GM18907 (cell line): Measurements from ENCODE around the gene LNX1.

ENCODE experiments used
- ATAC-seq: cut with Tn5 transposase; IDR thresholded peaks from one replicate; pipeline ENCODE4 v1.9.1; 2021; ENCODE audit warnings: mild to moderate bottlenecking, moderate library complexity; ENCODE audit not compliant: unreplicated experiment

The LNX1 gene

GRCh38 chr4:53601251-53601764 is 10.0 kb upstream of the LNX1 start:
- peak; percentile 83 for ATAC-seq

- ATAC-seq, result no peak
Observed at GRCh38 chr4:53599632-53600031, 8.3 kb upstream of the LNX1 start.

GRCh38 chr4:53598901-53599300 is 7.6 kb upstream of the LNX1 start:
- ATAC-seq, result no peak

- no peak for ATAC-seq
Observed at GRCh38 chr4:53598483-53598882, 7.2 kb upstream of the LNX1 start.

GRCh38 chr4:53596901-53597300 is 5.6 kb upstream of the LNX1 start:
- no peak for ATAC-seq

- ATAC-seq, result no peak
Observed at GRCh38 chr4:53595834-53596233, 4.5 kb upstream of the LNX1 start.

GRCh38 chr4:53595204-53595603 is 3.9 kb upstream of the LNX1 start:
- no peak for ATAC-seq

GRCh38 chr4:53593765-53594164 is 2.5 kb upstream of the LNX1 start:
- ATAC-seq, result no peak

- no peak for ATAC-seq
Observed at GRCh38 chr4:53592686-53593501, 1.6 kb upstream of the LNX1 start.

- ATAC-seq, result no peak
Observed at GRCh38 chr4:53592122-53592521, 836 bp upstream of the LNX1 start.

- ATAC-seq, result no peak
Observed at GRCh38 chr4:53590187-53590586, 1.1 kb downstream of the LNX1 start.

GRCh38 chr4:53589511-53589910 is 1.8 kb downstream of the LNX1 start:
- no peak for ATAC-seq

- ATAC-seq, result no peak
Observed at GRCh38 chr4:53587135-53587534, 4.2 kb downstream of the LNX1 start.

- ATAC-seq, result no peak
Observed at GRCh38 chr4:53586121-53586816, 5.0 kb downstream of the LNX1 start.

GRCh38 chr4:53584658-53585057 is 6.6 kb downstream of the LNX1 start:
- ATAC-seq, result no peak

- ATAC-seq, result no peak
Observed at GRCh38 chr4:53583513-53583912, 7.8 kb downstream of the LNX1 start.

GRCh38 chr4:53582194-53582593 is 9.1 kb downstream of the LNX1 start:
- ATAC-seq, result no peak

- no peak for ATAC-seq
Observed at GRCh38 chr4:53580274-53580673, 11.0 kb downstream of the LNX1 start.

- no peak for ATAC-seq
Observed at GRCh38 chr4:53579826-53580225, 11.5 kb downstream of the LNX1 start.

GRCh38 chr4:53576676-53577372 is 14.5 kb downstream of the LNX1 start:
- no peak for ATAC-seq

GRCh38 chr4:53576071-53576617 is 15.1 kb downstream of the LNX1 start:
- ATAC-seq, result no peak
